Bronchial epithelial cell (primary cell): ENCODE measurements around the gene COQ9. TPM values are rescaled to one million over a fixed set of nuclear protein-coding genes. Genes with fewer than 3 reads are reported as not detected.

Source experiments
- DNase-seq: peaks from one replicate; pipeline ENCODE4 v3.0.0-alpha.2; 2010; ENCODE audit warnings: low read depth
- FAIRE-seq: peaks from 2 replicates; lab custom pipeline; 2011; peaks lifted over from hg19 to GRCh38; lab: Jason Lieb, UNC
- H3K27me3 ChIP-seq: 2 replicates; pipeline ENCODE4 v1.5.1; 2011; ENCODE audit warnings: low read length; ENCODE audit not compliant: control insufficient read depth, insufficient read depth
- H3K36me3 ChIP-seq: 2 replicates; pipeline ENCODE4 v1.5.1; 2011; ENCODE audit warnings: low read length; ENCODE audit not compliant: control insufficient read depth, insufficient read depth
- H3K4me3 ChIP-seq: 2 replicates; pipeline ENCODE4 v1.5.1; 2011; ENCODE audit warnings: mild to moderate bottlenecking, low read depth, low read length, control low read depth
- CTCF ChIP-seq: IDR thresholded peaks from 2 replicates; pipeline ENCODE4 v1.5.1; 2011; ENCODE audit warnings: mild to moderate bottlenecking, moderate library complexity, low read length, control low read depth, inconsistent platforms; ENCODE audit not compliant: insufficient read depth, severe bottlenecking
- total RNA-seq: library from RNA; depleted of rRNA; stranded (reverse); fragments of >200 nt; gene quantifications from 2 replicates; pipeline ENCODE4 v1.2.1, GENCODE V29; 2014

Gene COQ9
- total RNA-seq, 1 donor from 2014 or later: 59.5 TPM

DNA sequence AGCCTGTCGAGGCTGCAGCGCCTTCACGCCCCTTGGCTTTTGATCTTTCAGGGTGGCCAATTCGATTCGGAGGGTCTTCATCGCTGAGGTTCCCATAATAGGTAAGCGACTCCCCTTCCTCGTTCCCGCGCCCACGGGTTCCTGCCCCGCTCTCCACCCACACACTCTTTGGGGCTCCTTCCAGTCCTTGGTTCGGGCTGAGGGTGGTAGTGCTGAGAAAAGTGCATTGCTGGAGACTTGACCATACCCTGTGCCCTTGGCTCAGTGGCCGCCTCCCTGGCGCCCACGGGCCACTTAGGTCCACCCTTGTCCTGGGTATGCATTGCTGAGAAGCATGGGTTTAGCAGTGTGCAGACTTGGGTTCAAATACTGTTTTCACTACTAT lies 15.7 kb downstream of the COQ9 start:
- peaks cover 26% of the 10 kb centered on the region for H3K36me3 ChIP-seq
- no peak for TF ChIP-seq CTCF
- no peaks in the 10 kb centered on the region for H3K27me3 ChIP-seq
- DNase-seq: no peak
- no peak for FAIRE-seq
- H3K4me3 ChIP-seq: peak overlapping the region; percentile 67

- peaks cover 28% of the 10 kb centered on the region for H3K36me3 ChIP-seq
- no peak for TF ChIP-seq CTCF
- FAIRE-seq (no peak), DNase-seq (no peak)
- no peaks in the 10 kb centered on the region for H3K27me3 ChIP-seq
- H3K4me3 ChIP-seq: no peak overlapping the region
Observed at GRCh38 chr16:57464523-57464922, 17.2 kb downstream of the COQ9 start.

- Histone ChIP-seq H3K36me3 (peaks cover 34% of the 10 kb centered on the region), H3K4me3 (no peak overlapping the region)
- FAIRE-seq: no peak
Observed at GRCh38 chr16:57468346-57468745, 21.1 kb downstream of the COQ9 start.

DNA sequence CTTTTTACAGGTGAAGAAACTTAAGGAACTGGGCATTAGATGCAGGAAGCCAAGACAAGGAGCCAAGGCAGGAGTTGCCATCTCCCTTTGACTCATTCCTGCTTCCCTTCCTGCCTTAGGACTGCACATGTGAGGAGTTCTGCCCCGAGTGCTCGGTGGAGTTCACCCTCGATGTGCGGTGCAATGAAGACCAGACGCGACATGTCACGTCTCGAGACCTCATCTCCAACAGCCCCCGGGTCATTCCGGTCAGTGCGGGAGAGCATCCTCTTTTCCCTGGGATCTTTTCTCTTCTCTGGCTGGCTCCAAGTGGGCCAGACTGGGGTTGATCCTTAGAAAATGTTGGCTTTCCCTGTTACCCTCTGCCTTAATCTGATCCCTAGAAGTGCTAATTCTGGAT lies 21.8 kb downstream of the COQ9 start:
- H3K36me3 ChIP-seq: peaks cover 35% of the 10 kb centered on the region
- DNase-seq (no peak), FAIRE-seq (no peak)
- no peak for TF ChIP-seq CTCF
- no peak overlapping the region for H3K4me3 ChIP-seq
- no peaks in the 10 kb centered on the region for H3K27me3 ChIP-seq

More at GRCh38 chr16:57468346-57468745, 21.1 kb downstream of the COQ9 start:
- TF ChIP-seq CTCF: no peak
- DNase-seq: no peak
- H3K27me3 ChIP-seq: no peaks in the 10 kb centered on the region

GRCh38 chr16:57469917-57470470 lies 22.7 kb downstream of the COQ9 start:
- no peak for TF ChIP-seq CTCF
- DNase-seq (no peak), FAIRE-seq (peak; percentile 86)
- Histone ChIP-seq H3K4me3 (no peak overlapping the region), H3K36me3 (peaks cover 34% of the 10 kb centered on the region), H3K27me3 (no peaks in the 10 kb centered on the region)

DNA sequence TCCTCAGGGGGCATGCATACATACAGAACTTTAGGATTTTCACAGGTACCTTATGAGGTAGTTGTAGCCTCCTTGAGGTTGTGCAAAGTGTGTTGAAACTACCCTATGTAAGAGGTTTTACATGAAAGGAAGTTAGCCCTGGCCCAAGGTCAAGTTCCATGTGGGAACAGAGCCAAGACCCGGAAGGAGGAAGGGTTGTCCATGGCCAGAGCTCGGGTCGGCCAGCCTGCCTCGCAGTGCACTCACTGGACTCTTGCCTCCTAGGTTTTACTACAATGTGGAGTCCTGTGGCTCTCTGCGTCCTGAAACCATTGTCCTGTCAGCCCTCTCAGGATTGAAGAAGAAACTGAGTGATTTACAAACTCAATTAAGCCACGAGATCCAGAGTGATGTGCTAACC lies 23.4 kb downstream of the COQ9 start:
- Histone ChIP-seq H3K4me3 (no peak overlapping the region), H3K27me3 (no peaks in the 10 kb centered on the region), H3K36me3 (peaks cover 30% of the 10 kb centered on the region)
- TF ChIP-seq CTCF: no peak
- no peak for FAIRE-seq
- DNase-seq: no peak
